ENCODE data around the gene GRN. TPM values are rescaled to one million over a fixed set of nuclear protein-coding genes. Genes with fewer than 3 reads are reported as not detected.
A peak's percentile ranks its signal among the peaks of the same experiment; 100 is the strongest.
"Not testable (repeated sequence)": the region's sequence is repeated elsewhere in the genome, so short reads cannot be mapped to it uniquely, and the experiment has no call there.

Gene GRN
- total RNA-seq, 2 experiments from 2014 or later: 53.5 to 58.8 TPM

DNA sequence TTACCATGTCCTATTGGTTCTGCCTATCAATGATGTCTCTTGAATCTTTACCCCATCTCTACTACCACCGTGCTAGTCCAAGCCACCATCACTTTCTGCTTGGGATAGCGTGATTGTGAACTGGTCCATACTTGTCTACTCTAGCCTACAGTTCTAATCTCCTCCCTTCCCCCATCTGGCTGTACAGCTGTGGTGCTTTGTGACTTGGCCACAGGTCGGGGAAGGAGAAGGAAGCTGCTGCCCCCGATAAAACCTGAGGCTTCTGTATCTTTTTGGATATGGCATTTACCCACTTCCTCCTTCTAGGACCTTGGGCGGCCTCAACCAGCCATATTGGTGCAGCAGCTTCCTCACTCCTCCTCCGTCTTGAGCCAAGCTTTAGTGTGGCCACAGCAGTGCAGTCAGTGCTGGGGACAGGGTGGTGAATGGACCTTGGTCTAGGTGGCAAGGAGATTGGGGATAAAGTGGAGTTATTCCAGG lies 44.7 kb downstream of the GRN start:
- Mint-ChIP-seq H3K9me3 (no peaks in the 10 kb centered on the region), H3K27ac (peak overlapping the region; percentile 1), H3K27me3 (peaks cover 13% of the 10 kb centered on the region), H3K4me1 (peaks cover 14% of the 10 kb centered on the region), H3K36me3 (peaks cover 5% of the 10 kb centered on the region), H3K4me3 (peak overlapping the region; percentile 37)
- ATAC-seq (ENCODE audit: low read depth) (no peak), DNase-seq (no peak)
- POLR2A ChIA-PET: interaction anchor here (0.6 kb wide), 1 partner anchor 12 kb away, joined by 4 read pairs; no protein-coding TSS in a partner anchor

- Mint-ChIP-seq H3K4me1 (peaks cover 12% of the 10 kb centered on the region), H3K4me3 (no peak overlapping the region), H3K36me3 (peaks cover 5% of the 10 kb centered on the region), H3K27ac (no peak overlapping the region), H3K9me3 (no peaks in the 10 kb centered on the region), H3K27me3 (peaks cover 11% of the 10 kb centered on the region)
- POLR2A ChIA-PET: no interaction called here
- ATAC-seq (ENCODE audit: low read depth) (no peak), DNase-seq (peak; percentile 9)
These were observed 45.3 kb downstream of the GRN start for GRCh38 chr17:44390250-44390870.

GRCh38 chr17:44394112-44394511 lies 49.0 kb downstream of the GRN start:
- ATAC-seq (ENCODE audit: low read depth); H3K27ac Mint-ChIP-seq; H3K9me3 Mint-ChIP-seq; H3K27me3 Mint-ChIP-seq; DNase-seq; H3K4me3 Mint-ChIP-seq; POLR2A ChIA-PET: not testable (repeated sequence)
- Mint-ChIP-seq H3K4me1 (peaks cover 12% of the 10 kb centered on the region), H3K36me3 (peaks cover 10% of the 10 kb centered on the region)

DNA sequence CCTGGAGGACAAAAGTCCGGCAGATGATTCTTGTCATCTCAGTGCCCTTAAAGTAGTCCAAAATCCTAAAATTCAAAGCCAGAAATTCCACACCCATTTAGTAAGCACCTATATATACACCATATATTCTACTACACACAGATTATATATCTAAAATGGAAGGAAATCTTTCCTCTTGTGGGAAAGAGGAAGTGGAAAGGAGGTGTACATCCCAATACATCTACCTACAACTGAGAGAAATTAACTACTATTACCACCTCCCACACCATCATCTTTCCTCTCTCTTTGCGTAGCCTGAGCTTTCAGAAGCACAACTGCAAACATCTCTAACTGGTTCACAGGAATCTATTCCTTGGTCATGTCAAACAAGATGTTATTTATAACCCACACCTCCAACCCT lies 49.7 kb downstream of the GRN start:
- Mint-ChIP-seq H3K9me3 (no peaks in the 10 kb centered on the region), H3K36me3 (peaks cover 10% of the 10 kb centered on the region), H3K27me3 (no peaks in the 10 kb centered on the region), H3K4me1 (peaks cover 6% of the 10 kb centered on the region), H3K4me3 (no peak overlapping the region), H3K27ac (no peak overlapping the region)
- no peak for ATAC-seq (ENCODE audit: low read depth)
- no peak for DNase-seq
- POLR2A ChIA-PET: no interaction called here

- Mint-ChIP-seq H3K9me3 (no peaks in the 10 kb centered on the region), H3K27me3 (no peaks in the 10 kb centered on the region), H3K27ac (no peak overlapping the region), H3K4me1 (no peaks in the 10 kb centered on the region), H3K4me3 (no peak overlapping the region), H3K36me3 (peaks cover 9% of the 10 kb centered on the region)
- ATAC-seq (ENCODE audit: low read depth) (no peak), DNase-seq (no peak)
- POLR2A ChIA-PET: no interaction called here
These were observed 51.8 kb downstream of the GRN start for GRCh38 chr17:44396946-44397345.

DNA sequence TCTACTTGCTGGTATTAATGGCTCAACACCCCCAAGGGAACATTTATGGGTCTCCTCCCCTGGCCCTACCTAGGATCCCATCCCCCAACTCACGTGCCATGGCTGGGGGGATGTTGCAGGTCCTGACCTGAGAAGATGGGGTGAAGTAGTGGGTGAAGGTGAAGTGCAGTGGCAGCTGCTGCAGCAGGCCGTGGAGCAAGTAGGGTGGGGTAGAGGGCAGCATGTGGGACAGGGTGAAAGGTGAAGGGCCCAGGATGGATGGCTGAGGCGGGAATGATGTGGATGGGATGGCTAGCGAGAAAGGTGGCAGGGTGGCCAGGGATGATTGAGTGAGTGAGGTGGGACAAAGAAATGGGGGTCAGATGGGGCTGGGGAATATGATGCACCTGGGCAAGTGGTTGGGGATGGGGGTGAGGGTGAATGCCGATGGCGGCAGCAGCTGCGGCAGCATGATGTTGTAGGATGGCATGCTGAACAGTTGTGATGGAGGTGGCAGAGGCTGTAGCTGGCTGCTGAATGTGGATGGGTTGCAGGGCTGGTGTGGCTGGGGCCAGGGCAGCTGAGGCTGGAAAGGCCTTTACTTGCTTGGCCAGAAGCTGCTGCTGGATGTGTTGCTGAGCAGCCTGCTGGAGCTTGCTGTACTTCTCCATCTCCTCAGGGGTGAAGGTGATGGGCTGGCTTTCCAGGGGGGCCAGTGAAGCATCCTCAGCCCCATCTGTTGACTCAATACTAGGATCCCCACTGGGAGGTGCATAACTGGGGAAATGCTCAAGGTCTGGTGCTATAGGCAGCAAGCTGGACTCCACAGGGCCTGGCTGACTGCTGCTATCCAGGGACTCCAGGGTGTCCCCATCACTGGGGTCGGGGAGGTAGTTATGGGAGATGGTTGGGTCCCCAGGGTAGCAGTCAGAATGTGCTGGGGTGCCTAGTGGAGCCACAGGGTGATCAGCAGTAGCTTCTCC lies 52.7 kb downstream of the GRN start:
- POLR2A ChIA-PET: no interaction called here
- no peak overlapping the region for H3K4me3 Mint-ChIP-seq
- no peak overlapping the region for H3K27ac Mint-ChIP-seq
- peaks cover 3% of the 10 kb centered on the region for H3K4me1 Mint-ChIP-seq
- H3K27me3 Mint-ChIP-seq: no peaks in the 10 kb centered on the region
- ATAC-seq (ENCODE audit: low read depth): no peak
- no peaks in the 10 kb centered on the region for H3K9me3 Mint-ChIP-seq
- DNase-seq: no peak
- peaks cover 12% of the 10 kb centered on the region for H3K36me3 Mint-ChIP-seq

DNA sequence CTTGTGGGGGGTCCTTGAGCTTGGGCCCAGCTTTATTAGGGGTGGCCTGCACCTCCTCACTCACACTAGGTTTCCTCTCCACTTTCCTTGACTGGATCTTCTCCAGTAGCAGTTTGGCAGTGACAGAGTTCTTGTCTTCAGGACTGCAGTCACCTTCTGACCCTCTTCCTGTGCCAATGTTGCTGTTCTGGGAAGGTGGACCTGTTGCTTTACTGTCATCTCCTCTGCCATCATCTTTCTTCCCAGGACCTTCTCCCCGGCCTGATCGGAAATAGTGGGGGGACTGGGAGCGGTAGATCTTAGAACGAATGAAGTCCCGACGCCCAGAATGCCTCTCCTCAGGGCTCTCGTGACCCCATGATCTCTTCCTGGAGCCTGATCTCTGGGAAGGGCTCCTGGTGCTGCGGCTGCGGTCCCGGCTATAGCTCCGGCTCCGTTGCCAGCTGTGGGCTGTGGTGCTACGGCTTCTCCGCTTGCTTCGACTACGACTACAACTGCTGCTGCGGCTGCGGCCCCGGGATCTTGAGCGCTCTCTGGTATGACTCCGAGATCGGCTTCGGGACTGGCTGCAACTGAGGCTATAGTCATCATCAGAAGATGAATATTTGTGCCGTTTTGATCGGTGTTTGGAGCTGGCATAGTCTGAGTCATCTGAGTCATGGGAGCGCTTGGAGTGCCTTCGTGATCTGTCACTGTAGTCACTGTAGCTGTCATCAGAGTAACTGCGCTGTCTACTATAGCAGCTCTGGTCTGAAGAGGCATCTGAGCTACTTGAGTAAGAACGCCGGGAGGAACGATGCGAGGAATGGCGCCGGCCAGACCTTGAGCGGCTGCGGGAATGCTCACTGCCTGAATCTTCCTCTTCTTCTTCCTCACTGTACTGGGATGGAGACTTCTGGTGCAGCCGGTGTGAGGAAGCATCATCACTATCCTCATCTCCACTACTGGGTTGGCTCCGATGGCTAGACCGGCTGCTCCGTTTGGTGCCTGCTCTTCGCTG lies 53.9 kb downstream of the GRN start:
- Mint-ChIP-seq H3K4me1 (peaks cover 8% of the 10 kb centered on the region), H3K9me3 (no peaks in the 10 kb centered on the region), H3K27ac (no peak overlapping the region), H3K27me3 (no peaks in the 10 kb centered on the region), H3K36me3 (peaks cover 12% of the 10 kb centered on the region), H3K4me3 (no peak overlapping the region)
- POLR2A ChIA-PET: no interaction called here
- ATAC-seq (ENCODE audit: low read depth) (no peak), DNase-seq (no peak)

- H3K4me3 Mint-ChIP-seq: no peak overlapping the region
- no peaks in the 10 kb centered on the region for H3K27me3 Mint-ChIP-seq
- H3K36me3 Mint-ChIP-seq: peaks cover 14% of the 10 kb centered on the region
- no peaks in the 10 kb centered on the region for H3K9me3 Mint-ChIP-seq
- no peak for ATAC-seq (ENCODE audit: low read depth)
- POLR2A ChIA-PET: no interaction called here
- no peak overlapping the region for H3K27ac Mint-ChIP-seq
- peaks cover 8% of the 10 kb centered on the region for H3K4me1 Mint-ChIP-seq
- DNase-seq: no peak
These were observed 55.2 kb downstream of the GRN start for GRCh38 chr17:44400226-44400847.

Other genes with a start within 250 kb of the GRN start
- 10 to 100 TPM; 46.2 to 48.4 TPM for gene HDAC5, start 221.7 kb upstream of the GRN start, total RNA-seq
- 10 to 100 TPM; 13.2 to 14.3 TPM for gene HROB, start 203.4 kb upstream of the GRN start, total RNA-seq
- gene ASB16, start 174.6 kb upstream of the GRN start, total RNA-seq: under 1 TPM; 0.19 to 0.51 TPM
- gene TMUB2, start 158.3 kb upstream of the GRN start, total RNA-seq: 10 to 100 TPM; 38.3 to 42.5 TPM
- gene ATXN7L3, start 145.4 kb upstream of the GRN start, total RNA-seq: 100 to 1,000 TPM; 116 TPM
- 100 to 1,000 TPM; 183 to 200 TPM for gene UBTF, start 125.6 kb upstream of the GRN start, total RNA-seq
- not detected for gene SLC4A1, start 77.2 kb upstream of the GRN start, total RNA-seq
- gene RUNDC3A, start 36.7 kb upstream of the GRN start, total RNA-seq: under 1 TPM in 1 of 2 experiments, not detected in 1; 0.50 TPM
- gene SLC25A39, start 20.5 kb upstream of the GRN start, total RNA-seq: 100 to 1,000 TPM; 104 to 117 TPM
- gene FAM171A2, start 18.6 kb downstream of the GRN start, total RNA-seq: under 1 TPM; 0.37 to 0.69 TPM
- under 1 TPM; 0.34 to 0.83 TPM for gene ITGA2B, start 44.3 kb downstream of the GRN start, total RNA-seq
- gene GPATCH8, start 158.1 kb downstream of the GRN start, total RNA-seq: 10 to 100 TPM; 56.8 to 57.6 TPM
- under 1 TPM; 0.36 to 0.45 TPM for gene FZD2, start 212.2 kb downstream of the GRN start, total RNA-seq